OCI-LY1 (cell line): Measurements from ENCODE around the gene CATSPER4.

Experiments used
- EZH2 ChIP-seq: fragments of 200-600 bp; sonication (generic), shearing (Covaris generic); IDR thresholded peaks from 2 replicates; pipeline ENCODE4 v1.8.0; 2017; ENCODE audit warnings: borderline replicate concordance, mixed run types, mild to moderate bottlenecking, antibody characterized with exemption, low read length, moderate library complexity, mixed read lengths
- TF ChIP-seq, protein P1 (sequence below): fragments of 200-600 bp; sonication (generic), shearing (Covaris generic); IDR thresholded peaks from 2 replicates; pipeline ENCODE4 v1.5.1; 2017; ENCODE audit warnings: mild to moderate bottlenecking, antibody characterized with exemption, low read length, moderate library complexity, mixed read lengths

DNA sequence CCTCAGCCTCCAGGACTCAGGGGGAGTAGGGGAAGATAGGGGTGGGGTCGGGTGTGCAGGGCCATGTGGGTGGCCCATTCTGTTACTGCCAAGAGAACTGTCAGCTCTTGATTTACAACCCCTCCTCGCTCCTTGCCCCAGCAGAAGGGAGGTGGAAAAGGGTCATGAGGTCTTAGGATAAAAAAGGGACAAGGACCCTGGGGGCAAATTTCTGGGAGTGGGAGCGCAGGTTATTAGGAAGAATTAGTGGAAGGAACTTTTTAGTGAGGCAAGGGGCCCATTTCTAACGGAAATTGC is 30.7 kb upstream of the CATSPER4 start:
- TF ChIP-seq, protein P1, sequence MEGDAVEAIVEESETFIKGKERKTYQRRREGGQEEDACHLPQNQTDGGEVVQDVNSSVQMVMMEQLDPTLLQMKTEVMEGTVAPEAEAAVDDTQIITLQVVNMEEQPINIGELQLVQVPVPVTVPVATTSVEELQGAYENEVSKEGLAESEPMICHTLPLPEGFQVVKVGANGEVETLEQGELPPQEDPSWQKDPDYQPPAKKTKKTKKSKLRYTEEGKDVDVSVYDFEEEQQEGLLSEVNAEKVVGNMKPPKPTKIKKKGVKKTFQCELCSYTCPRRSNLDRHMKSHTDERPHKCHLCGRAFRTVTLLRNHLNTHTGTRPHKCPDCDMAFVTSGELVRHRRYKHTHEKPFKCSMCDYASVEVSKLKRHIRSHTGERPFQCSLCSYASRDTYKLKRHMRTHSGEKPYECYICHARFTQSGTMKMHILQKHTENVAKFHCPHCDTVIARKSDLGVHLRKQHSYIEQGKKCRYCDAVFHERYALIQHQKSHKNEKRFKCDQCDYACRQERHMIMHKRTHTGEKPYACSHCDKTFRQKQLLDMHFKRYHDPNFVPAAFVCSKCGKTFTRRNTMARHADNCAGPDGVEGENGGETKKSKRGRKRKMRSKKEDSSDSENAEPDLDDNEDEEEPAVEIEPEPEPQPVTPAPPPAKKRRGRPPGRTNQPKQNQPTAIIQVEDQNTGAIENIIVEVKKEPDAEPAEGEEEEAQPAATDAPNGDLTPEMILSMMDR = no peak
- no peak for TF ChIP-seq EZH2
